ENCODE data around the gene MRPS6.

GRCh38 chr21:34126269-34126668 lies 52.9 kb downstream of the MRPS6 start:
- TF ChIP-seq RXRA (CRISPR knock-in tag; IDR thresholded peaks at IDR 0.05), result no peak
- no peak for TF ChIP-seq SMC3 (IDR thresholded peaks at IDR 0.05; ENCODE audit: low read length)
- TF ChIP-seq NAIF1 (CRISPR knock-in tag; IDR thresholded peaks at IDR 0.05; ENCODE audit: borderline replicate concordance), result no peak
- no peak for TF ChIP-seq ZFP91 (CRISPR knock-in tag; IDR thresholded peaks at IDR 0.05; ENCODE audit: borderline replicate concordance)
- TF ChIP-seq POLR2A (IDR thresholded peaks at IDR 0.05; ENCODE audit: insufficient read depth in 1 of 2, low read depth in 2 of 2, low read length in 2 of 2), result no peak
- no peak for TF ChIP-seq MXD1 (CRISPR knock-in tag; IDR thresholded peaks at IDR 0.05)
- TF ChIP-seq ZNF724P (CRISPR knock-in tag; IDR thresholded peaks at IDR 0.05; ENCODE audit: borderline replicate concordance), result no peak
- no peak for TF ChIP-seq STAT6 (CRISPR knock-in tag; IDR thresholded peaks at IDR 0.05; ENCODE audit: borderline replicate concordance)
- TF ChIP-seq NFYB (CRISPR knock-in tag; IDR thresholded peaks at IDR 0.05), result no peak
- TF ChIP-seq JARID2 (CRISPR knock-in tag; IDR thresholded peaks at IDR 0.05; ENCODE audit: insufficient replicate concordance), result no peak
- TF ChIP-seq ZNF362 (CRISPR knock-in tag; IDR thresholded peaks at IDR 0.05; ENCODE audit: borderline replicate concordance), result no peak

Data from HepG2 (cell line).